ENCODE measurements around the gene MUC20.
"Not testable (repeated sequence)": the region's sequence is repeated elsewhere in the genome, so short reads cannot be mapped to it uniquely, and the experiment has no call there.

Gene MUC20

DNA sequence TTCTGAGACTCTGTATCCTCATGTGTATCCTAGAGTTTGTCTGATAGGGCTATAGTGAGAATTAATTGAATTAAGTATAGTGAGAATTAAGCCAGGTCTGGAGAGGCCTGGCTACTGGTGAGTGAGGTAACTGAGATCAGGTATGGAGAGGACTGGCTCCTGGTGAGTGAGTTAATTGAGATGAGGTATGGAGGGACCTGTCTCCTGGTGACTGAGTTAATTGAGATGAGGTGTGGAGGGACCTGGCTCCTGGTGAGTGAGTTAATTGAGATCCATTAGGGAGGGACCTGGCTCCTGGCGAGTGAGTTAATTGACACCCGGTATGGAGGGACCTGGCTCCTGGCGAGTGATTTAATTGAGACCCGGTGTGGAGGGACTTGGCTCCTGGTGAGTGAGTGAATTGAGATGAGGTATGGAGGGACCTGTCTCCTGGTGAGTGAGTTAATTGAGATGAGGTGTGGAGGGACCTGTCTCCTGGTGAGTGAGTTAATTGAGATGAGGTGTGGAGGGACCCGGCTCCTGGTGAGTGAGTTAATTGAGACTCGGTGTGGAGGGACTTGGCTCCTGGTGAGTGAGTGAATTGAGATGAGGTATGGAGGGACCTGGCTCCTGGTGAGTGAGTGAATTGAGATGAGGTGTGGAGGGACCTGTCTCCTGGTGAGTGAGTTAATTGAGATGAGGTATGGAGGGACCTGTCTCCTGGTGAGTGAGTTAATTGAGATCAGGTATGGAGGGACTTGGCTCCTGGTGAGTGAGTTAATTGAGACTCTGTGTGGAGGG, 10.5 kb upstream of the MUC20 start:
- not testable (repeated sequence) for DNase-seq (ENCODE audit: extremely low read depth in 1 of 2, low read depth in 1 of 2)

DNA sequence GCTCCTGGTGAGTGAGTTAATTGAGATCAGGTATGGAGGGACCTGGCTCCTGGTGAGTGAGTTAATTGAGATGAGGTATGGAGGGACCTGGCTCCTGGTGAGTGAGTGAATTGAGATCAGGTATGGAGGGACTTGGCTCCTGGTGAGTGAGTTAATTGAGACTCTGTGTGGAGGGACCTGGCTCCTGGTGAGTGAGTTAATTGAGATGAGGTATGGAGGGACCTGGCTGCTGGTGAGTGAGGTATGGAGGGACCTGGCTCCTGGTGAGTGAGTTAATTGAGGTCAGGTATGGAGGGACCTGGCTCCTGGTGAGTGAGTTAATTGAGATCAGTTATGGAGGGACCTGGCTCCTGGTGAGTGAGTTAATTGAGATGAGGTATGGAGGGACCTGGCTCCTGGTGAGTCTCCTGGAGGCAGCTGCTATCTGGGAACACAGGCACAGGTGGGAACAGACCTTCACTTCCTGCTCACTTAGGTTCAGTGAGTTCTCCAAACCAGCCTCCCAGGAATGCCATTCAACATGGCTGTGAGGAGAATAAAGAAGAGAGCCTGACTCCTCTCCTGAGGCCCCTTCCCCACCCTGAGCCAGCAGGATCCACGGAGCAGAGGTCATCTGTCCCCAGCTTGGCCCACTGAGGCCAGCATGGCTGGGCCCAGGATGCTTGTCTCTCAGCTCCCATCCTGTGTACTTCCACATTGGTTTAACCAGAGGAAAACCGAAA, 9.5 kb upstream of the MUC20 start:
- not testable (repeated sequence) for DNase-seq (ENCODE audit: extremely low read depth in 1 of 2, low read depth in 1 of 2)

DNA sequence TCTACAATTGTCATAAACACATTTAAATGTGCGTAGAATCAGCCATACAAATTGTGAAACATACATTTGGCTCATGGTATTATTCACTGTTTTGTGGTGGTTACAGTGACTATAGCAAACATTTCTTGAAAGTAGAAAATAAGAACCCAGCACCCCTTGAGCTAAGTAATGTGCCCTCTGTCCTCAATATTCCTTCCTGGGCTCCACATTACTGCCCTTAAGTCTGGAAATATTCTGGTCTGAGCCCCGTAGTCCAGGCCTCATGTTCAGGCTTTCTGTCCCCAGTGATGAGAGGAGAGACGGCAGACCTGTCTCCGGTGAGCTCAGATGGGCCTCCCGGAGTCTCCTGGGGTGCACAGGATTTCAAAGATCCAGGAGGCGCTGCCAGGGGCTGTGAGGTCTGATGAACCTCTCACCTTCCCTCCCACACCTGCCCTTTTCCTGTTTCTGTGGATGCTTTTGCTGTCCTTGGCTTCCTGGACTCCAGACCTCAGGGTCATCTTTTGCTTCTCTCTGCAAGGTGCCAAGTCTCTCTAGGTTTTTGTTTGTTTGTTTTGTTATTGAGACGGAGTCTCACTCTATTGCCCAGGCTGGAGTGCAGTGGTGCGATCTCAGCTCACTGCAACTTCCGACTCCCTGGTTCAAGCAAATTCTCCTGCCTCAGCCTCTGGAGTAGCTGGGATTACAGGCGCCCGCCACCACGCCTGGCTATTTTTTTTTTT, 8.8 kb upstream of the MUC20 start:
- DNase-seq (ENCODE audit: extremely low read depth in 1 of 2, low read depth in 1 of 2) = no peak

DNA sequence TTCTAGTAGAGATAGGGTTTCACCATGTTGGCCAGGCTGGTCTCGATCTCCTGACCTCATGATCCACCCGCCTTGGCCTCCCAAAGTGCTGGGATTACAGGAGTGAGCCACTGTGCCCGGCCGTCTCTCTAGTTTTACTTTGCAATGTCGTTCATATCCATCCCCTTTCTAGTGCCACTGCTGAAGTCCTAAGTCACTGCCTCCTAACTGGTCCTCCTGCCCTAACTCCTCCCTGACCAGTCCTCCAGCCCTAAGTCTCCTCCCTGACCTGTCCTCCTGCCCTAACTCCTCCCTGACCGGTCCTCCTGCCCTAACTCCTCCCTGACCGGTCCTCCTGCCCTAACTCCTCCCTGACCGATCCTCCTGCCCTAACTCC, 8.3 kb upstream of the MUC20 start:
- not testable (repeated sequence) for DNase-seq (ENCODE audit: extremely low read depth in 1 of 2, low read depth in 1 of 2)

DNA sequence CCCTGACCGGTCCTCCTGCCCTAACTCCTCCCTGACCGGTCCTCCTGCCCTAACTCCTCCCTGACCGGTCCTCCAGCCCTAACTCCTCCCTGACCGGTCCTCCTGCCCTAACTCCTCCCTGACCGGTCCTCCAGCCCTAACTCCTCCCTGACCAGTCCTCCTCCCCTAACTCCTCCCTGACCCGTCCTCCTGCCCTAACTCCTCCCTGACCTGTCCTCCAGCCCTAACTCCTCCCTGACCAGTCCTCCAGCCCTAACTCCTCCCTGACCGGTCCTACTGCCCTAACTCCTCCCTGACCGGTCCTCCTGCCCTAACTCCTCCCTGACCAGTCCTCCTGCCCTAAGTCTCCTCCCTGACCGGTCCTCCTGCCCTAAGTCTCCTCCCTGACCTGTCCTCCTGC, 7.6 kb upstream of the MUC20 start:
- DNase-seq (ENCODE audit: extremely low read depth in 1 of 2, low read depth in 1 of 2) = not testable (repeated sequence)

DNA sequence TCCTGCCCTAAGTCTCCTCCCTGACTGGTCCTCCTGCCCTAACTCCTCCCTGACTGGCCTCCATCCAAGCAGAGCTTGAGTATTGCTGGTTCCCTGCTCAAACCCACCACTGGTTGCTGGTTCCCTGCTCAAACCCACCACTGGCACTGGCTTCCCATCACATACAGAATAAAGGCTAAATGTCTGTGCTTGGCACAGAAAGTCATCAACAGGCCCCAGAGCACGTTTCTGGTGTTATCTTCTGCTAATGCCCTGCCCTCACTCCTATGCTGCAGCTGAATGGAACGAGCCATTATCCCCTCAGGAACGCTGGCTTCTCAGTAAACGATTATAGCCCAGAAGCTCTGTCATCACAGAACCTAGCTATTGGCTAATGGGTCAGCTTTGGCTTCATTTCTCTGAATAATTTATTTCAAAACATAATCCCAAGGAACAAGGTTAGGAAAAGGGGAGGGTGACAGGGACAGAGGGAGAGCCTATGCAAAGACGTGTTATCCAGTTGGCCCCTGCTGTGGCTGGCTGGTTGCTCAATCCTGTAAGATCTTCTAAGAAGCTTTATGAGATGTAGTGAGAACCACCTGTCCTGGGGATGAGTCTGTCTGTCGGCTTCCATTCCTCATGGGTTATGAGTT, 6.3 kb upstream of the MUC20 start:
- no peak for DNase-seq (ENCODE audit: extremely low read depth in 1 of 2, low read depth in 1 of 2)

DNA sequence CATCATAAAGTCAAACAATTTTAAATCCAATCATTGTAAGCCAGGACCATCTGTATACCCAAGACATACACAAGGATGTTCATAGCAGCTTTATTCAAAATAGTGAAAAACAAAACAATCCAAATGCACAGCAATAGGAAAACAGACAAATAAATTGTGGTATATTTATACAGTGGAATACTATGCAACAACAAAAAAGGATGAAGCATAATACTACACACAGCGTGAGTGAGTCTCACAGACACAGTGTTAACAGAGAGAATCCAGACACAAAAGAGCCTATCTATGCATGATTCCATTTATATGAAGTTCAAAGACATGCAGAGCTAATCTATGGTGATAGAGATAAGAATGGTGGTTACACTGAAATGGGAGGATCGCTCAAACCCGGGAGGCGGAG, 5.6 kb upstream of the MUC20 start:
- DNase-seq (ENCODE audit: extremely low read depth in 1 of 2, low read depth in 1 of 2) = no peak

DNA sequence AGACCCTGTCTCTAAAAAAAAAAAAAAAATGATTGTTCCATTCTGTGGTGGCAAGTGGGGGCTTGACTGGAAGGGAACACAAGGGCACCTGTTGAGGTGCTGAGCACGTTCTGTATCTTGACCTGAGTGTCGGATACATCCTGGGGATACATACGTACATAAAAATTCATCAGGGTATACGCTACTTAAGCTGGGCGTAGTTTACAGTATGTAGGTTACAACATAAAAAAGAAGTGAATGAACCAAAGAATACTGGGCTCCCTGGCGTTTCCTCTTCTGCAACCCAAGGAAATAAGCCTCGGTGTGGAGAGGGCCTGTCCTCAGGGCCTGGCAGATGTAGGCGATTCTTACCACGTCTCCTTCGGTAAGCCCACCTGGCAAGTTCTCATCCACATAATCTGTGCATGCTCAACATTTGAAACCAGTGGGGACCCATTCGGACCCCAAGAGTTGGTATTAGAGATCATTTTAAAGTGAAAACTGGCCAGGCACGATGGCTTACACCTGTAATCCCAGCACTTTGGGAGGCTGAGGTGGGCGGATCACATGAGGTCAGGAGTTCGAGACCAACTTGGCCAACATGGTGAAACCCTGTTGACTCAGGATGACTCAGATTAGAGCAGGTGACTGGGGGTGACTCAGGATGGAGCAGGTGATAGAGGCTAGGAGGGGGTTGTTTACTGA, 5.1 kb upstream of the MUC20 start:
- DNase-seq (ENCODE audit: extremely low read depth in 1 of 2, low read depth in 1 of 2) = peak in 1 of 2 donors; percentile 60

DNA sequence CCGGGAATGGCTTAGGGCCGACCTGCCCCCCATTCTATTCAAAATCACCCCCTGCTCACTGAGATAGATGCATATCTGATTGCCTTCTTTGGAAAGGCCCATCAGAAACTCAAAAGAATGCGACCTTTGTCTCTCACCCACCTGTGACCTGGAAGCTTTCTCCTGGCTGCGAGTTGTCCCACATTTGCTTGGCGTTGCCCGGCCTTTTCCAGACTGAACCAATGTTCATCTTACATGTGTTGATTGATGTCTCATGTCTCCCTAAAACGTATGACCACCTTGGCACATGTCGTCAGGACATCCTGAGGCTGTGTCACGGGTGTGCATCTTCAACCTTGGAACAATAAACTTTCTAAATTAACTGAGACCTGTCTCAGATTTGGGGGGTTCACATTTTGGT, 3.4 kb upstream of the MUC20 start:
- DNase-seq (ENCODE audit: extremely low read depth in 1 of 2, low read depth in 1 of 2) = no peak

DNA sequence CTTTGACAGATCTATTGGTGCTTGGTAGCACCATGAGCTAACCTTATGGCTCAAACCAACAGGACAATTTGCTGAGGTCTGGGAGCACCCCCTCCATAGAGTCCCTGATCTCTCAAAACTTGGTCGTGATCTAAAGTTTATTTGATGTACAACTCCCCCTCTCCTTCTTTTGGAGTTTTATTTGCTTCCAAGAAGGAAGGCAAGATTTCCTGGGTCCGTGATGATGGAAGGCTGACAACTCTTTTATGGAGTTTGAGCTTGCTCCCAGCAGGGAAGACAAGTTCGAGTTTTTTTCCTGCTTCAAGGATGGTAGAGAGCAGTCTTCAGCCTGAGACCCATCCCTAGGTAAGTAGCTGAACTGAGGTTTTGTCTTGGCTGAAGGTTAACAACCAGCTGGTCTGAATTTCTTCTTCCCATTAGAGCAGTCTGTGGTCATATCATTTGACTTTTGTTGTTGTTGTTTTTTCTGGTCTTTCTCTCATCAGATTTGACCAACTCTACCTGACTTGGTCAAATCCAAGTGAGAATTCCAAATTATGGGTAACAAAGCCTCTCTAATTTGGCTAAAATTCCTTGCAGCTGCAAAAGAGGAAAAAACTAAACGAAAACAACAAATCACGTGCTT, 2.8 kb upstream of the MUC20 start:
- no peak for DNase-seq (ENCODE audit: extremely low read depth in 1 of 2, low read depth in 1 of 2)

DNA sequence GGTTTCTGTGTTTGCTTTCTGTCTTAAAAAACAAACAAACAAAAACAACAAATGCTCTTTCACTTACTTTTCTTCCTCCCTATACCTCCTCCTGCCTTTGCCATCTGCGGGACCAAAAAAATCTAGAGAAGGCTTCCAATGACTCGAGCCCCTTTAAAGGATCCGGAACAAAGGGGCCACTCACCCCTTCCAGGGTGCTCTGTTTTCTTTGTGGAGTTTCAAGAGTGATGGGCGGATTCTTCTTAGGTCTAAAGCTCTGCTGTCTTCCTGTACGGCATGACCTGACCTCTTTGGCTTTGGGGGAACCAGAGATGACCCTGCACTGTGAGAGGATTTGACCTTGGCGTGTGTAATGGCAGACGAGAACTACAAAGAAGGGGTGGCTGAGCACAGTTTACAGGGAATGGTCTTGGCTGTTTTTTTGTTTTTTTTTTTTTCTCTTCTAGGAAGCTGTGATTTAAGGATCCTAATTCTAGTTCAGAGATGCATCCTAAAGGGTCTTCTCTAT, 2.2 kb upstream of the MUC20 start:
- DNase-seq (ENCODE audit: extremely low read depth in 1 of 2, low read depth in 1 of 2) = no peak

DNA sequence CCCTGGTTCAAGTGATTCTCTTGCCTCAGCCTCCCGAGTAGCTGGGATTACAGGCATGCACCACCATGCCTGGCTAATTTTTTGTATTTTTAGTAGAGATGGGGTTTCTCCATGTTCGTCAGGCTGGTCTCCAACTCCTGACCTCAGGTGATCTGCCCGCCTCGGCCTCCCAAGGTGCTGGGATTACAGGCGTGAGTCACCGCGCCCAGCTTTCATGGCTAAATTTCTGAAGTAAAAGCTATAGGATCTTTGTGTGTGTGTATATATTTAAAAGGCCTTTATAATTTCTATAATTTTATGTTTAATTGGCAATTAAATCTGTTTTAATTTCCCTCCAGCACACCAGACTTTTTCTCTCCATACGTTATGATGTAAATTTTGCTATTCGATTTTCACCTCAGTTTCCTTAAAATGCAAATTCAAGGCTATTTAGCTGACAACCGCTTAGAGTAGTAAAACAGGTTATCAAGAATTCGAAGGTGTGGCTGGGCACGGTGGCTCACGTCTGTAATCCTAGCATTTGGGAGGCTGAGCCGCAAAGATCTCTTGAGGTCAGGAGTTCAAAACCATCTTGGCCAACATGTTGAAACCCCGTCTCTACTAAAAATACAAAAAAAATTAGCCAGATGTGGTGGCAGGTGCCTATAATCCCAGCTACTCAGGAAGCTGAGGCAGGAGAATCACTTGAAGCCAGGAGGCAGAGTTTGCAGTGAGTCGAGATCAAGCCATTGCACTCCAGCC, 1.1 kb upstream of the MUC20 start:
- not testable (repeated sequence) for DNase-seq (ENCODE audit: extremely low read depth in 1 of 2, low read depth in 1 of 2)

DNA sequence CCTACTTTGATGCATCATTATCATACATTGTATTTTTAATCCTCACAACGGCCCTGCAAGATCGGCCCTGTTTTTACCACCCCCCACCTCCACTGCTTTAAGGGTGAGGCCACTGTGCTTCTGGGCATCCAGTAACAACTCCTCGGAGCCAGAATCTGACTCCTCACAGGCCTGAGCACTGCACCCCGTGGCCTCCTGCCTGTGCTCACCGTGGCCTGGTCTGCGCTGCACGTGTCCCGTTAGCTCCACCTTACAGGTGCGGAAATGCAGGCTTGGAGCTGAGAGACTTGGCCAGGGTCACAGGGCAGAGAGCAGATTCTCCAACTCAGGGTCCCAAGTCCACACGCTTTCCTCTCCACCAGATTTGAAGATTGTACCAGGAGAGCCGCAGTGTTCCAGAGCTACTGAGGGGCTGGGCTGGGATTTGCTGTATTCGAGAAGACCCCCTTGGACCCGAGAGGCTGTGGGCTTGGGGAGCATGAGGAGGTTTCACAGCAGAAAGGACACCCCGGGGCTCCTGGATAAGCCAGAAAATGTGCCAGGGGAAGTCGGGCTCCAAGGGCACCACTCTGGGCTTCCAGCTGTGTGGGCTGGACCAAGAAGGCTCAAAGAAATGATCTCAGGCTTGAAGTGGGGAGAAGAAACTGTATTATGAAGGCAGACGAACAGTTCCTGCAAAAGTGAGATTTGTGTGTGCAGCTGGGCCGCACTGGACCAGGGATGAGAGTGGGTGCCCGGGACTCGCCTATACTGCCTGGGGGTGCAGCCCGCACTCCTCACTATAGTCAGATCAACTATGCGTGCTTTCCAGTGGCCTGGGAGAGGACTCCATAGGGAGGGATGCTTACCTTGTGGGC, 1.6 kb downstream of the MUC20 start:
- DNase-seq (ENCODE audit: extremely low read depth in 1 of 2, low read depth in 1 of 2) = not testable (repeated sequence)

DNA sequence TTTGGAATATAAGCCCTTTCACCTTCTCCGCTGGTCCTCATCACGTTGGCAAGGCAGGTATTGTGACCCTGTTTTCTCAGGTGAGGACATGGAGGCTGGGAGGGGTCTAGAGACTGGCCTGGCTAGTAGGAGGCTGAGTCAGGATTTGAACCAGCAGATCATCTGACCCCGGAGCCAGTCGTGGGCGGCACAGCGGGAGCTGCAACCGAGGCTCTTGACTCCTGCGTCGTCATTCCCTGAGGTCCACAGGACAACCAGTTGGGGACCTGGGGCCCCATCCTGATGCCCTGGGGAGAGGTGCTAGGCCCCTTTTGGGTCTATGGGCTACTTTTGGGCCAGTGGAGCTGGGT, 2.2 kb downstream of the MUC20 start:
- DNase-seq (ENCODE audit: extremely low read depth in 1 of 2, low read depth in 1 of 2) = not testable (repeated sequence)

DNA sequence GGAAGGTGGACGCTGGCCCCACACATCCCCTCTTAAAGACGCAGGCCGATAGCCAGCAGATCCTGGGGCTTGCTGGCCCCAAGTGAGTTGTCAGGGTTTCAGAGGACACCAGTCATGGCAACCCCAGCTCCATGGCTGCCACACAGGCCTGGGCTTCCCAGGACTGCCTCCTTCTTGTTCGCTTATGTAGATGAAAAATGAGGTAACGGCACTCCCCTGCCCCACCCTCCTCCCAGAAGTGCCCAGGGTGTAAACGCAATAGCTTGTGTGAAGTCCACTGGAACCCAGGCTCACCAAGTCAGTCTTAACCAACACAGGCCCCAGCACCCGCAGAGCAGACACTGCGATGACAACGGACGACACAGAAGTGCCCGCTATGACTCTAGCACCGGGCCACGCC, 3.6 kb downstream of the MUC20 start:
- DNase-seq (ENCODE audit: extremely low read depth in 1 of 2, low read depth in 1 of 2) = not testable (repeated sequence)

DNA sequence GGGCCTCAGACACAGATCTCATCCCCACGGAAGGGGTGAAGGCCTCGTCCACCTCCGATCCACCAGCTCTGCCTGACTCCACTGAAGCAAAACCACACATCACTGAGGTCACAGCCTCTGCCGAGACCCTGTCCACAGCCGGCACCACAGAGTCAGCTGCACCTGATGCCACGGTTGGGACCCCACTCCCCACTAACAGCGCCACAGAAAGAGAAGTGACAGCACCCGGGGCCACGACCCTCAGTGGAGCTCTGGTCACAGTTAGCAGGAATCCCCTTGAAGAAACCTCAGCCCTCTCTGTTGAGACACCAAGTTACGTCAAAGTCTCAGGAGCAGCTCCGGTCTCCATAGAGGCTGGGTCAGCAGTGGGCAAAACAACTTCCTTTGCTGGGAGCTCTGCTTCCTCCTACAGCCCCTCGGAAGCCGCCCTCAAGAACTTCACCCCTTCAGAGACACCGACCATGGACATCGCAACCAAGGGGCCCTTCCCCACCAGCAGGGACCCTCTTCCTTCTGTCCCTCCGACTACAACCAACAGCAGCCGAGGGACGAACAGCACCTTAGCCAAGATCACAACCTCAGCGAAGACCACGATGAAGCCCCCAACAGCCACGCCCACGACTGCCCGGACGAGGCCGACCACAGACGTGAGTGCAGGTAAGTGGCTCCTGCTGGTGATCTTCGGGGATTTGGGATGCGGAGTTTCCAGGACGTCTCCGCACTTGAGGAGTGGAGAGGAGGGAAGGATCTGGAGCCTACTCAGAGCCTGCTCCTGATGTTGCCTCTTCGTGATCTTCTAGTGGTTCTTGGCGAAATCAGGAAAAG, 5.3 kb downstream of the MUC20 start:
- DNase-seq (ENCODE audit: extremely low read depth in 1 of 2, low read depth in 1 of 2) = not testable (repeated sequence)

DNA sequence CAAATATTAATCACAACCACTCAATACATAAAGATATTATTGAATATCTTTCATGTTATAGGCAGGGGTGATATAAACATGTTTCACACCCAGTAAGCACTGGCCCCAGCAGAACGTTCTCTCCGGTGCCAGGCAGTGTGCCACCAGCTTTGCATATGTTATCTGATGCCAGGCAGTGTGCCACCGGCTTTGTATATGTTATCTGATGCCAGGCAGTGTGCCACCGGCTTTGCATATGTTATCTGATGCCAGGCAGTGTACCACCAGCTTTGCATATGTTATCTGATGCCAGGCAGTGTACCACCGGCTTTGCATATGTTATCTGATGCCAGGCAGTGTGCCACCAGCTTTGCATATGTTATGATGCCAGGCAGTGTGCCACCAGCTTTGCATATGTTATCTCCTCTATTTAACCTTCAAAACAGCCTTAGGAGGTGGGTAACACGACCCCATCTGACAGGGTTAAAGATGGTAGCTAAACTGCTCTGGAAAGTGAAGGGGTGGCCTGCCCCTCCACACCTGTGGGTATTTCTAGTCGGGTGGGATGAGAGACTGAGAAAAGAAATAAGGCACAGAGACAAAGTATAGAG, 6.9 kb downstream of the MUC20 start:
- DNase-seq (ENCODE audit: extremely low read depth in 1 of 2, low read depth in 1 of 2) = no peak
